OCI-LY3 (cell line): ENCODE measurements around the gene PIWIL1.

Experiments
- H2AFZ ChIP-seq: fragments of 200-600, 300-600 bp; shearing (Covaris generic); 2 replicates; pipeline ENCODE4 v1.6.0; 2014; ENCODE audit warnings: antibody characterized with exemption, low read depth, low read length
- H3K27ac ChIP-seq: fragments of 200-600, 300-600 bp; sonication (generic); 2 replicates; pipeline ENCODE4 v1.5.1; 2014; ENCODE audit warnings: mild to moderate bottlenecking, low read length, moderate library complexity, mixed read lengths
- H3K27me3 ChIP-seq: fragments of 200-600, 300-600 bp; sonication (generic); 2 replicates; pipeline ENCODE4 v1.6.1; 2014; ENCODE audit warnings: low read depth, low read length, mixed read lengths
- H3K36me3 ChIP-seq: fragments of 200-600, 300-600 bp; sonication (generic); replicated peaks from 2 replicates; pipeline ENCODE3; 2014; ENCODE audit warnings: low read depth, low read length, mixed read lengths
- H3K4me1 ChIP-seq: fragments of 300-600, 200-600 bp; sonication (generic); 2 replicates; pipeline ENCODE4 v1.6.1; 2014; ENCODE audit warnings: low read length, mixed read lengths
- H3K4me2 ChIP-seq: fragments of 200-600, 300-600 bp; sonication (generic); 2 replicates; pipeline ENCODE4 v1.6.1; 2014; ENCODE audit warnings: low read length, mixed read lengths
- H3K4me3 ChIP-seq: fragments of 300-600, 200-600 bp; sonication (generic); 2 replicates; pipeline ENCODE4 v1.5.1; 2014; ENCODE audit warnings: antibody characterized with exemption, mild to moderate bottlenecking, low read length, moderate library complexity
- H3K79me2 ChIP-seq: fragments of 300-600, 200-600 bp; shearing (Covaris generic); 2 replicates; pipeline ENCODE4 v1.6.1; 2014; ENCODE audit warnings: mild to moderate bottlenecking, low read length, mixed read lengths
- H3K9ac ChIP-seq: fragments of 300-600, 200-600 bp; shearing (Covaris generic); 2 replicates; pipeline ENCODE4 v1.6.0; 2014; ENCODE audit warnings: mild to moderate bottlenecking, low read length, moderate library complexity
- H3K9me3 ChIP-seq: fragments of 200-600, 300-600 bp; shearing (Covaris generic); 2 replicates; pipeline ENCODE4 v1.6.1; 2014; ENCODE audit warnings: low read length, mixed read lengths; ENCODE audit not compliant: insufficient read depth
- H4K20me1 ChIP-seq: fragments of 200-600, 300-600 bp; sonication (generic); 2 replicates; pipeline ENCODE4 v1.6.1; 2016; ENCODE audit warnings: low read length, mixed read lengths; ENCODE audit not compliant: insufficient read depth
- EZH2phosphoT487 ChIP-seq: fragments of 200-600 bp; shearing (Covaris generic); IDR thresholded peaks from 2 replicates; pipeline ENCODE4 v1.6.1; 2018; ENCODE audit warnings: antibody characterized with exemption, mixed run types, low read depth
- TF ChIP-seq, protein P1 (sequence below): fragments of 200-600, 300-600 bp; sonication (generic); IDR thresholded peaks from 2 replicates; pipeline ENCODE4 v1.5.1; 2014; ENCODE audit warnings: antibody characterized with exemption, low read length, low read depth

PIWIL1 gene

DNA sequence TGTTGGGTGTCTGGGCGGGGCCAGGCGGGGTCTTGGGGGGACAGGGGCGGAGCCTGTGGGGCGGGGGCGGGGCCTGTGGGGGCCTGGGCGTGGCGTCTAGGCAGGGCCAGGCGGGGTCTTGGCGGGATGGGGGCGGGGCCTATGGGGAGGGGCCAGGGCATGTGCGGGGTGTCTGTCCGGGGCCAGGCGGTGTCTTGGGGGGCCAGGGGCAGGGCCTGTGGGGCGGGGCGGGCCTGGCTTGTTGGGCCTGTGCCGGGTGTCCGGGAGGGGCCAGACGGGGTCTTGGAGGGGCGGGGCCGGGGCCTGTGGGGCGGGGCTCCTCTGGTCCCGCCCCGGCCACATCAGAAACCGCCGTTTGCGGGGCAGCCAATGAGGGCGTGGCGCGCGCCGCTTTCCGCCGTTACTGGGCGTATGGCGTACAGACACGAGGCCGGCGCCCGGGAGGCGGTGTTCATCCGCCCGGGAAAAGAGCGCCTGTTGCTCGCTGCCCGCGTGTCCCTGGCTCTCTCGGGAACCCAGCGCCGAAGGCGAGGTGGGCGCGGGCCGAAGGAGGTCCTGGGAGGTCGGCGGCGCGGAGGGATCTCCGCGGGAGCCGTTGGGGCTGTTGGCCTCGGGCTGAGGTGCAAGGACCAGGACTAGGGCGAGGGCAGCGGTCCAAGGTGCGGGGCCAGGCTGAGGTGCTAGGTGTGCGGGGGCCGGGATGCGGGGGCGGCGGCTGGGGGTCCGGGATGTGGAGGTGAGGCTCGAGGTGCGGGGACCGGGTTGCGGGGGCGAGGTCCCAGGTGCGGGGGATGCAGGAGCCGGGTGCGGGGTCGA lies at the start of gene PIWIL1:
Gene PIWIL1, plus strand, starts transcription at position 400 of the 816 bp plus-strand sequence. CDS start 4,705 bp downstream, outside the sequence.
- H3K4me3 ChIP-seq: no peak within 1 kb of the TSS
- no peaks in the 10 kb centered on the region for H3K27me3 ChIP-seq
- no peaks in the 10 kb centered on the region for H3K4me1 ChIP-seq
- no peaks in the 10 kb centered on the region for H3K79me2 ChIP-seq
- no peaks in the 10 kb centered on the region for H3K36me3 ChIP-seq
- no peaks in the 10 kb centered on the region for H4K20me1 ChIP-seq
- H3K27ac ChIP-seq: no peak within 1 kb of the TSS
- H3K9ac ChIP-seq: no peak within 1 kb of the TSS
- TF ChIP-seq, protein P1, sequence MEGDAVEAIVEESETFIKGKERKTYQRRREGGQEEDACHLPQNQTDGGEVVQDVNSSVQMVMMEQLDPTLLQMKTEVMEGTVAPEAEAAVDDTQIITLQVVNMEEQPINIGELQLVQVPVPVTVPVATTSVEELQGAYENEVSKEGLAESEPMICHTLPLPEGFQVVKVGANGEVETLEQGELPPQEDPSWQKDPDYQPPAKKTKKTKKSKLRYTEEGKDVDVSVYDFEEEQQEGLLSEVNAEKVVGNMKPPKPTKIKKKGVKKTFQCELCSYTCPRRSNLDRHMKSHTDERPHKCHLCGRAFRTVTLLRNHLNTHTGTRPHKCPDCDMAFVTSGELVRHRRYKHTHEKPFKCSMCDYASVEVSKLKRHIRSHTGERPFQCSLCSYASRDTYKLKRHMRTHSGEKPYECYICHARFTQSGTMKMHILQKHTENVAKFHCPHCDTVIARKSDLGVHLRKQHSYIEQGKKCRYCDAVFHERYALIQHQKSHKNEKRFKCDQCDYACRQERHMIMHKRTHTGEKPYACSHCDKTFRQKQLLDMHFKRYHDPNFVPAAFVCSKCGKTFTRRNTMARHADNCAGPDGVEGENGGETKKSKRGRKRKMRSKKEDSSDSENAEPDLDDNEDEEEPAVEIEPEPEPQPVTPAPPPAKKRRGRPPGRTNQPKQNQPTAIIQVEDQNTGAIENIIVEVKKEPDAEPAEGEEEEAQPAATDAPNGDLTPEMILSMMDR: no peak
- no peak for TF ChIP-seq EZH2phosphoT487
- no peak within 1 kb of the TSS for H2AFZ ChIP-seq
- no peak within 1 kb of the TSS for H3K4me2 ChIP-seq
- no peaks in the 10 kb centered on the region for H3K9me3 ChIP-seq

DNA sequence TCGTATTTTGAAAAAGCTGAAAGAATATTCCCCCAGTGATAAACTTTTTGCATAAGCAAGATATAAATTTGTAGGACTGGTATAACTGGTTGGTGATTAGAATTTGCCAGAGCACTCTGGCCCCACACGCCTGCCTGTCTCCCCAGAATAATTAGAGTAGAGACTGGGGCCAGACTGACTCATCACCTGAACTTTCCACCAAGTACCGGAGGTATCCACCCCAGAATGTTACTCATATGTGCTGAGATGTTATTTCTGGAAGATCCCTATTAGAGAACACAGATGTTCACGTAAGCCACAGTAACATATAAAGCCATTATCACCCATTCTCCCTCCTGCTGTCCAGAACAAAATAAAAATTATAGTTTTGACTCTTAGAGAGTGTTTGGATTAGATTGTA lies 49.5 kb upstream of the PIWIL1 start:
- H3K79me2 ChIP-seq: no peaks in the 10 kb centered on the region
- no peak overlapping the region for H3K4me3 ChIP-seq
- no peak overlapping the region for H2AFZ ChIP-seq
- H3K27ac ChIP-seq: no peak overlapping the region
- H4K20me1 ChIP-seq: no peaks in the 10 kb centered on the region
- H3K27me3 ChIP-seq: no peaks in the 10 kb centered on the region
- H3K36me3 ChIP-seq: no peaks in the 10 kb centered on the region
- H3K9me3 ChIP-seq: no peaks in the 10 kb centered on the region
- TF ChIP-seq, protein P1: no peak
- TF ChIP-seq EZH2phosphoT487: no peak
- H3K4me2 ChIP-seq: no peak overlapping the region
- H3K4me1 ChIP-seq: no peaks in the 10 kb centered on the region
- H3K9ac ChIP-seq: no peak overlapping the region

DNA sequence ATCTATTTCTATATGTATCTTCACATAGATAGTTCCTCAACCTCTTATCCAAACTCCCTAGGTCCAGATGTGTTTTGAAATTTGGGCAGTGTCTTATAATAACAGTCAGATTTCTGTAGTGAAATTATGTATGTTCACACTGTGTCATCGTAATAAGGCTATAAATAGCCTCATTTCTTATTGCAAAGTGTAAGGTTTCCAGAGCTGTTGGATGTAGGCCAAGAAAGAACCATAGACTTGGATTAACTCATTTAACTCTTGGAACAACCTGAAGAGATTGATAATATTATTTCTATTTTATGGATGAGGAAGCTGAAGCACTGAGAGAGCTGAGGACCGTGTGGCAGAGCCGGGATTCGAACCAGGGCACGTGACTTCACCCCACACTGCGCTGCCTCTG lies 49.0 kb upstream of the PIWIL1 start:
- TF ChIP-seq EZH2phosphoT487: no peak
- TF ChIP-seq, protein P1: no peak
- Histone ChIP-seq H3K4me2 (no peak overlapping the region), H3K9ac (no peak overlapping the region), H3K36me3 (no peaks in the 10 kb centered on the region), H3K9me3 (no peaks in the 10 kb centered on the region), H3K4me1 (no peaks in the 10 kb centered on the region), H3K27me3 (no peaks in the 10 kb centered on the region), H3K79me2 (no peaks in the 10 kb centered on the region), H3K4me3 (no peak overlapping the region), H4K20me1 (no peaks in the 10 kb centered on the region), H2AFZ (no peak overlapping the region), H3K27ac (no peak overlapping the region)

DNA sequence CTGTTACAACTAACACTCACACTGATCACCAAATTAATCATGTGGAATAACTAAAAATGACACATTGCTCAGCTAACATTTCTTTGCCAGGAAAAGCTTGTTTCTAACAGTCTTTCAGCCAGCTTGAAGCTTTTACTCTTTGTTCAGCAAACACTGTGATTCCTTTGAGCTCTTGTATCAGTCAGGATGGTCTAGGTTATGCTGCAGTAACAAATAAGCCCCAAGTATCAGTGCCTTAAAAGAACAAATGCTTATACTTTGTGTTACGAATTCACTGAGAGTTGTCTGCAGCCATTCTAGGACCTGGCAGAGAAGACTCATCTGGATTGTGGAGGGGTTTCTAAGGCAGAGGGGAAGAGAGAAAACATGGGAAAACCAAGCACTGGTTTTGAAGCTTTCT lies 47.6 kb upstream of the PIWIL1 start:
- TF ChIP-seq, protein P1: no peak
- TF ChIP-seq EZH2phosphoT487: no peak
- H3K36me3 ChIP-seq: no peaks in the 10 kb centered on the region
- H3K4me2 ChIP-seq: no peak overlapping the region
- H3K27me3 ChIP-seq: no peaks in the 10 kb centered on the region
- no peak overlapping the region for H3K27ac ChIP-seq
- no peak overlapping the region for H2AFZ ChIP-seq
- H3K9ac ChIP-seq: no peak overlapping the region
- no peaks in the 10 kb centered on the region for H4K20me1 ChIP-seq
- H3K9me3 ChIP-seq: no peaks in the 10 kb centered on the region
- H3K4me3 ChIP-seq: no peak overlapping the region
- H3K4me1 ChIP-seq: no peaks in the 10 kb centered on the region
- H3K79me2 ChIP-seq: no peaks in the 10 kb centered on the region
